Bronchial epithelial cell (primary cell): ENCODE results near the gene SLC25A21. TPM values are rescaled to one million over a fixed set of nuclear protein-coding genes. Genes with fewer than 3 reads are reported as not detected.

Experiments used
- DNase-seq: peaks from one replicate; pipeline ENCODE4 v3.0.0-alpha.2; 2010; ENCODE audit warnings: low read depth
- FAIRE-seq: peaks from 2 replicates; lab custom pipeline; 2011; peaks lifted over from hg19 to GRCh38; lab: Jason Lieb, UNC
- H3K27me3 ChIP-seq: 2 replicates; pipeline ENCODE4 v1.5.1; 2011; ENCODE audit warnings: low read length; ENCODE audit not compliant: control insufficient read depth, insufficient read depth
- H3K36me3 ChIP-seq: 2 replicates; pipeline ENCODE4 v1.5.1; 2011; ENCODE audit warnings: low read length; ENCODE audit not compliant: control insufficient read depth, insufficient read depth
- H3K4me3 ChIP-seq: 2 replicates; pipeline ENCODE4 v1.5.1; 2011; ENCODE audit warnings: mild to moderate bottlenecking, low read depth, low read length, control low read depth
- total RNA-seq: library from RNA; depleted of rRNA; stranded (reverse); fragments of >200 nt; gene quantifications from 2 replicates; pipeline ENCODE4 v1.2.1, GENCODE V29; 2014
- TF ChIP-seq, protein P1 (sequence below): IDR thresholded peaks from 2 replicates; pipeline ENCODE4 v1.5.1; 2011; ENCODE audit warnings: mild to moderate bottlenecking, moderate library complexity, low read length, control low read depth, inconsistent platforms; ENCODE audit not compliant: insufficient read depth, severe bottlenecking

SLC25A21 gene
- total RNA-seq, 1 donor from 2014 or later, result 0.53 TPM

GRCh38 chr14:37037636-37038387 lies 134.6 kb downstream of the SLC25A21 start:
- TF ChIP-seq, protein P1, sequence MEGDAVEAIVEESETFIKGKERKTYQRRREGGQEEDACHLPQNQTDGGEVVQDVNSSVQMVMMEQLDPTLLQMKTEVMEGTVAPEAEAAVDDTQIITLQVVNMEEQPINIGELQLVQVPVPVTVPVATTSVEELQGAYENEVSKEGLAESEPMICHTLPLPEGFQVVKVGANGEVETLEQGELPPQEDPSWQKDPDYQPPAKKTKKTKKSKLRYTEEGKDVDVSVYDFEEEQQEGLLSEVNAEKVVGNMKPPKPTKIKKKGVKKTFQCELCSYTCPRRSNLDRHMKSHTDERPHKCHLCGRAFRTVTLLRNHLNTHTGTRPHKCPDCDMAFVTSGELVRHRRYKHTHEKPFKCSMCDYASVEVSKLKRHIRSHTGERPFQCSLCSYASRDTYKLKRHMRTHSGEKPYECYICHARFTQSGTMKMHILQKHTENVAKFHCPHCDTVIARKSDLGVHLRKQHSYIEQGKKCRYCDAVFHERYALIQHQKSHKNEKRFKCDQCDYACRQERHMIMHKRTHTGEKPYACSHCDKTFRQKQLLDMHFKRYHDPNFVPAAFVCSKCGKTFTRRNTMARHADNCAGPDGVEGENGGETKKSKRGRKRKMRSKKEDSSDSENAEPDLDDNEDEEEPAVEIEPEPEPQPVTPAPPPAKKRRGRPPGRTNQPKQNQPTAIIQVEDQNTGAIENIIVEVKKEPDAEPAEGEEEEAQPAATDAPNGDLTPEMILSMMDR, result no peak
- Histone ChIP-seq H3K4me3 (no peak overlapping the region), H3K36me3 (no peaks in the 10 kb centered on the region), H3K27me3 (no peaks in the 10 kb centered on the region)
- DNase-seq (no peak), FAIRE-seq (no peak)

GRCh38 chr14:37036669-37037341 lies 135.6 kb downstream of the SLC25A21 start:
- DNase-seq, result no peak
- no peak for FAIRE-seq
- Histone ChIP-seq H3K4me3 (no peak overlapping the region), H3K27me3 (no peaks in the 10 kb centered on the region), H3K36me3 (no peaks in the 10 kb centered on the region)
- TF ChIP-seq, protein P1, result no peak

GRCh38 chr14:37035401-37035800 lies 137.0 kb downstream of the SLC25A21 start:
- Histone ChIP-seq H3K27me3 (no peaks in the 10 kb centered on the region), H3K36me3 (no peaks in the 10 kb centered on the region), H3K4me3 (no peak overlapping the region)
- DNase-seq (no peak), FAIRE-seq (no peak)
- TF ChIP-seq, protein P1, result no peak

DNA sequence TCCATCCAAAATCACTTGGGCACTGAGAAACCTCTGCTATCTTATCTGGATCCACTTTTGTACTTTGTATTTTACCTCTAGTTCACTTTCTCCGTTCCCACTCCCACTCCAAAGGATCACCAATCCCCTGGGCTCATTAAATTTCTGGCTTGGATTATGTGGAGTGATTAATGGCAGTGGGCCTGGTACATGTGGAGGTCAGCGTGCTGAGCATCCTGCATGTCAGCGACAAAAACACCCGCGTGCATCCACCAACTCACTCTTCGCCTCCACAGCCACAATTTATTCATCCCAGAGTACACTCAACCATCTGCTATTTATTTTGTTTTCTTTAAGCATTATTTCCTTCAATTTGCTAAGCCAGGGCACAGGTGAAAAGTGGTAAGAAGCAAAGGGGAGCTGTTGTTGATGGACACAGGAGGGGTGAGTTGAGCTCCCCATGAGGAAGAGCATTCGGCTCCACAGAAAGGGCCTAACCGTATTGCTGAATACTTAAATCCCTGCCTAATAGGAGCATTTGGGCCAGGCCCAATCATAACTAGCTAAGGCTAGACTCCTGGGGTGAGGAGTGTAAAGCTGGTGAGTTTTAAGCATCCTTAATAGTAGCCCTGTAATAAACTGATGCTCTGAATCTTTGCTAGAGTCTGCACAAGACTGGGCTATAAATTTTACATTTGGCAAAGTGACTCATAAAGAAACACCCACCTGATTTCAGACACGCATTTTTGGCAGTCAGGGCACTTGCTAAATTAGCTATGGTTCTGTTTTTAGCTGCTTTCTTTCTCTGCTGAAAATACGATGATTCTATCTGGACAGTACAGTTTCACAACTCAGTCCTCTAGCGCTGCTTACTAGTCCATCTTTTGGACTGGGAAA lies 137.8 kb downstream of the SLC25A21 start:
- Histone ChIP-seq H3K27me3 (no peaks in the 10 kb centered on the region), H3K36me3 (no peaks in the 10 kb centered on the region), H3K4me3 (no peak overlapping the region)
- FAIRE-seq (peak; percentile 36), DNase-seq (no peak)
- TF ChIP-seq, protein P1, result no peak

DNA sequence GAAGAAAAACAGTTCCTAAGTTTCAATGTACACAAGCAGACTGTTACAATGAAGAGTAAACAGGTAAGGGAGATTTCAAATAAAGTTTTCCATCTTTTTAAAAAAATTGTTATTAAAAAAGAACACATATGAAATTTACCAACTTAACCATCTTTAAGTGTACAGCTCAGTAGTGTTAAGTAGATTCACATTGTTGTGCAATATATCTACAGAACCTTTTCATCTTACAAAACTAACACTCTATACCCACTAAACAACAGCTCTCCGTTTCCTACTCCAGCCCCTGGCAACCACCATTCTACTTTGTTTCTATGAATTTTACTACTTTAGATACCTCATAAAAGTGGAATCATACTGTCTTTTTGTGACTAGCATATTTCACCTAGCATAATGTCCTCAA lies 139.5 kb downstream of the SLC25A21 start:
- Histone ChIP-seq H3K27me3 (no peaks in the 10 kb centered on the region), H3K4me3 (no peak overlapping the region), H3K36me3 (no peaks in the 10 kb centered on the region)
- TF ChIP-seq, protein P1, result no peak
- DNase-seq (no peak), FAIRE-seq (no peak)
